ENCODE results near the gene NFS1. TPM values are rescaled to one million over a fixed set of nuclear protein-coding genes. Genes with fewer than 3 reads are reported as not detected.
"Not testable (repeated sequence)": the region's sequence is repeated elsewhere in the genome, so short reads cannot be mapped to it uniquely, and the experiment has no call there.

NFS1 gene
- 42.8 and 53.4 TPM in 2 replicates for total RNA-seq (2014; rRNA removed; shearing (Covaris generic))

- DNase-seq (ENCODE audit: low read depth) = peak; percentile 86
These were observed at the start of gene NFS1, which contains the start of gene ROMO1 for GRCh38 chr20:35699127-35699956. Gene NFS1, minus strand, starts transcription at chr20:35699352. Its CDS starts 64 bp downstream, at chr20:35699288. Gene ROMO1, plus strand, starts transcription at chr20:35699405. Its CDS starts 228 bp downstream, at chr20:35699633.

- not testable (repeated sequence) for DNase-seq (ENCODE audit: low read depth)
These were observed 45.3 kb upstream of the NFS1 start for GRCh38 chr20:35744492-35744841.

GRCh38 chr20:35743693-35744491 lies 44.7 kb upstream of the NFS1 start:
- peak; percentile 51 for DNase-seq (ENCODE audit: low read depth)

GRCh38 chr20:35742741-35743523 lies 43.8 kb upstream of the NFS1 start:
- DNase-seq (ENCODE audit: low read depth) = peak; percentile 47

- peak; percentile 100 for DNase-seq (ENCODE audit: low read depth)
These were observed 43.0 kb upstream of the NFS1 start, which contains the start of gene RBM39 for GRCh38 chr20:35741892-35742740. Gene RBM39, minus strand, starts transcription at chr20:35742260. Its CDS starts 1,386 bp downstream, at chr20:35740874.

- DNase-seq (ENCODE audit: low read depth) = peak; percentile 50
These were observed 40.4 kb upstream of the NFS1 start for GRCh38 chr20:35739294-35740163.

GRCh38 chr20:35738410-35739179 lies 39.4 kb upstream of the NFS1 start:
- DNase-seq (ENCODE audit: low read depth) = no peak

GRCh38 chr20:35737865-35738333 lies 38.7 kb upstream of the NFS1 start:
- no peak for DNase-seq (ENCODE audit: low read depth)

GRCh38 chr20:35735826-35736470 lies 36.8 kb upstream of the NFS1 start:
- no peak for DNase-seq (ENCODE audit: low read depth)

GRCh38 chr20:35734777-35735649 lies 35.9 kb upstream of the NFS1 start:
- DNase-seq (ENCODE audit: low read depth) = no peak

- DNase-seq (ENCODE audit: low read depth) = no peak
These were observed 35.2 kb upstream of the NFS1 start for GRCh38 chr20:35734374-35734773.

- DNase-seq (ENCODE audit: low read depth) = no peak
These were observed 33.5 kb upstream of the NFS1 start for GRCh38 chr20:35732644-35732982.

GRCh38 chr20:35731862-35732643 lies 32.9 kb upstream of the NFS1 start:
- no peak for DNase-seq (ENCODE audit: low read depth)

GRCh38 chr20:35731469-35731788 lies 32.3 kb upstream of the NFS1 start:
- DNase-seq (ENCODE audit: low read depth) = no peak

GRCh38 chr20:35730583-35731468 lies 31.7 kb upstream of the NFS1 start:
- DNase-seq (ENCODE audit: low read depth) = no peak
